ENCODE data around the gene REXO5.

- TF ChIP-seq CTCF (IDR thresholded peaks at IDR 0.05) (no peak), POLR2A (IDR thresholded peaks at IDR 0.05) (no peak)
Measured at GRCh38 chr16:20859229-20859628, 52.9 kb downstream of the REXO5 start.
